LHCN-M2 (cell line): ENCODE results near the gene SPATS2. TPM values are rescaled to one million over a fixed set of nuclear protein-coding genes. Genes with fewer than 3 reads are reported as not detected.
"Not testable (repeated sequence)": the region's sequence is repeated elsewhere in the genome, so short reads cannot be mapped to it uniquely, and the experiment has no call there.

Experiments used
- DNase-seq: peaks from one replicate; pipeline ENCODE4 v3.0.0-alpha.2; 2012; ENCODE audit warnings: low read depth
- total RNA-seq: library from RNA; depleted of rRNA; stranded (reverse); fragments of >200 nt; gene quantifications from 2 replicates; pipeline ENCODE4 v1.2.3, GENCODE V29; 2014

The SPATS2 gene
- total RNA-seq, 1 experiment from 2014 or later = 27.6 TPM

GRCh38 chr12:49511410-49511809, 144.1 kb downstream of the SPATS2 start:
- DNase-seq = no peak

DNA sequence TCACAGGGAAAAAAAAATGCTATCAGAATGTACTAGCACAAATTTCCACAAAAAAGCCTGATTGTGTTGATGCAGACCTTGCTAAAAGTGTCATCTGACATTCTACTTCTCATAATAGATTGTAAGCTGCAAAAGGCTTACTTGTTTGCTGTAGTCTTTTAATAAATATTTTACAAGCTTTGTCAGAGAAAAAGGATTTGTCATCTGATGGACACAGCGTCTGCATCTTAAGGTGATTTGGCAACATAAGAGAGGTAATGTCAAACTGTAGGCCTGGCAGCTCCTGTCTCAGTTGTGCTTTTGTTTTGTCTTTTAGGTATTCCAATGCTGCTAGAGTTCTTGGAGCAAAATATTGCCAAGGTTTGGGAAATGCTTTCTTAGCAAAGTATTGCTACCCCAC, 145.3 kb downstream of the SPATS2 start:
- no peak for DNase-seq

DNA sequence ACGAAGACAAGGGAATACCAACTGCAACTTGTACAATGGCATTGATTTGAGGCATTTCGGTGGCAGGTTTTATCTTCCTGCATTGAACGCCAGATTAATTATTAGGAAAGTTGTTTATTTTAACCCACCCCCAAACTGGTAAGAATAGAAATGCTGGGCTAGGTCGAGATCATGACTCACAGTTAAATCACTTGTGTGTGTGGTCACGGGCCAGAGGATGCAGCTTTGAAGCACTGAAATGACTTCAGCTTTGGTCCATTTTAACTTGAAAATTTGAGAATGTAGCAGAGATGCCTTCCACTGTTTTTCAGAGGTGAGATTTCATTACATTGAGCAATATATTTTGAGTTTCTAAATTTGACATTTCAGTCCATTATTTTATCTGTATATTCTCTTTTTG, 148.0 kb downstream of the SPATS2 start:
- DNase-seq = peak; percentile 76

DNA sequence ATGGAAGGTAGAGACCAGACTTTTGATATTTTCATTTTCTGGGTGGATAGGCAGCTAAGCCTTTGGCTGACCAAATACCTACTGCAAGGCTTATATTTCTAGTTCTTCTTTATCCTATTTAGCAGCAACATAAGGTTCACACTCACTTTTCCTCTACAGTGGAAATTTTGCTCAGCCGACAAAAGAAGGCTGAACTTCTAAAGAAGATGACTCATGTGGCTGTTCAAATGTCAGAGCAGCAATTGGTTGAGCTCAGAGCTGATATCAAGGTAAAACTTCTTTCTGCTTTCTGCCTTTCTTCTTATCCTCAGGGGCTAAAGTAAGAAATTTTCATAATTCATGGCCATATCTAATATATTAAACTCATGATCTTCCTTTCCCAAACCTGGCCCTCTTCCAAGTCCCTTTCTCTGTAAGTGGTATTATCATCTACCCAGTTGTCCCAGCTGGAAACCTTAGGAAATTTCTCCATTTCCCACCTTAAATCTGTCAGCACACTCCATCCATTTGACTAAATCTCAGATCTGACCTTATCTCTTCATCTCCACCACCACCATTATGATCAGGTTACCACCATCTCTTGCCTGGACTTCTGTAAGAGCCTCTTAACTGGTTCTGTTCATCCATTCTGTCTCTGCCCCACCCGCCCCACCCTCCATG, 151.8 kb downstream of the SPATS2 start:
- peak; percentile 36 for DNase-seq

DNA sequence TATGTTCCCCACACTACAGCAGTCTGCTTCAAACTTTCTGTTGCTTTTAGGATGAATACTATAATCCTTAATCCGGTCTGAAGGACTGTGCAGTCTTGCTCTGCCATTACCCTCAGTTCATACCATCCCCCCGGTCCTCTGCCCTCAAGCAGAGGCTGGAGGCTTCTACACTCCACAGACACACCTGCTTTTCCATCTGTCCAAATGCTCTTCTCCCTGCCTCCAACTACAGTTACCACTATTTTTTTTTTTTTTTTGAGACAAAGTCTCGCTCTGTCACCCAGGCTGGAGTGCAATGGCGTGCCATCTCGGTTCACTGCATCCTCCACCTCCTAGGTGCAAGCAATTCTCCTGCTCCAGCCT, 152.3 kb downstream of the SPATS2 start:
- DNase-seq = no peak

DNA sequence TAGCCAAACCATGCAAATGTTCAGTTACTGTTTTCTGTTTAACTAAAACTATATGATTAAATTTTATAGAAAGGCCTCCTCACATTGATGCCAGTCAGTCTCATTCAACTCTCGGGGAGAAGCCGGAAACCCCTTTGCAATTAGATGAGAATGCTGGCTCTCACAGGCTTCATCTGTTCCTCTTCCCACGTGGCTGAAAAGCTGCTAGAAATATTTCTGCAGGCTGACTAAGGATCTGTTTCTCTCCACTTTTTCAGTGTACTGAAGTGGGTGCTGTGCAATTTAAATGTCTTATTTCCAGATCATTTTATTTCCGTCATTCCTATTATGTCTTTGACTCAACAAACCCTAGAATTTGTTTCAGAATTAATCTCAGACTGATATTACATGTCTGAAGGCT, 154.1 kb downstream of the SPATS2 start:
- DNase-seq = no peak

GRCh38 chr12:49524660-49525324, 157.5 kb downstream of the SPATS2 start:
- no peak for DNase-seq

DNA sequence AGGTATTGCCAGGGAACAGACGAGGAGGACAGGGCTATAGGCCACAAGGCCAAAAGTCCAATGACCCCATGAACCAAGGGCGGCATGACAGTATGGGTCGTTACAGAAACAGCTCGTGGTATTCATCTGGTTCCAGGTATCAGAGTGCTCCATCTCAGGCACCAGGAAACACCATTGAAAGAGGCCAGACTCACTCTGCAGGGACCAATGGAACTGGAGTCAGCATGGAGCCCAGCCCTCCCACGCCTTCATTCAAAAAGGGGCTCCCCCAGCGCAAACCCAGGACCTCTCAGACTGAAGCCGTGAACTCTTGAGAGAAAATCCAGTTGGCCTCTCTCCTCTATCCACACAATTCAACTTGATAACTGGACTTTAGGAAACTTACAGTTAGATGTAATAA, 158.7 kb downstream of the SPATS2 start:
- DNase-seq = no peak

- no peak for DNase-seq
Measured at GRCh38 chr12:49527361-49528130, 160.3 kb downstream of the SPATS2 start.

GRCh38 chr12:49529414-49529813, 162.2 kb downstream of the SPATS2 start:
- no peak for DNase-seq

- DNase-seq = no peak
Measured at GRCh38 chr12:49531745-49532144, 164.5 kb downstream of the SPATS2 start.

GRCh38 chr12:49533331-49533730, 166.1 kb downstream of the SPATS2 start:
- DNase-seq = no peak

DNA sequence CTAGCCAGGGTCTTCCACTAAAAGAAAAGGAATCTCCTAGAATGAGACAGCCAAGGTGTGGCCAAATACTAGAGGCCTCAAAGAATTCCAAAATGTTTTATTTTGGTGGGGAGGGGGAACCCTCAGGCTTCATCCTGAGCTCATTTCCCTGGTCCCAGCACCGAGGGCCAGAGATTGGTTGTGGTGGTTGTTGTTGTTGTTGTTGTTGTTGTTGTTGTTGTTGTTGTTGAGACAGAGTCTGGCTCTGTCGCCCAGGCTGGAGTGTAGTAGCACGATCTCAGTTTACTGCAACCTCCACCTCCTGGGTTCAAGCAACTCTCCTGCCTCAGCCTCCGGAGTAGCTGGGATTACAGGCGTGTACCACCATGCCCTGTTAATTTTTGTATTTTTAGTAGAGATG, 166.9 kb downstream of the SPATS2 start:
- DNase-seq = not testable (repeated sequence)

DNA sequence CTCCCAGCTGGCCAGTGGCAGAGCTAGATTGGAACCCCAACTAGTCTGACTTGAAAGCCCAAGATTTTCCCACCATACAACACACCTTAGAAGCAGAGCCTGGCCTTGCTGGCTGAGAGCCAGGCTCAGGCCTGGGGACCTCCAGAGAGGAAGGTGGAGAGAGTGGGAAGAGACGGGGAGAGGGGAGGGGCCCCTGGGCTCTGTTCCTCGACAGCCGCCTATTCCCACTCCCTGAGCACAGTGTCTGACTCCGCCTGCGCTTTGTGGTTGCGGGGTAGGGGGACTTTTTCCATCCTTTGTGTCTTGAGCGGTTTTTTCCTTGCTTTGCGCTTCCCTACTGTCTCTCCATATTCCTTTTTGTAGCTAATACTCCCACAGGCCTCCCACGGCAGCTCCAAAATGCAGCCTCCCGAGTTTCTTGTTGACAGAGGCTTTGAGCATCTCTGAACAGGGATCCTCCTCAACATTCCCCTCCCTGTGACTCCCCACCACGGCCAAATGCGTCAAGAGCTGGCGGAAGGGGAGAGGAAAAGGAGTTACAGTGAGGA, 167.5 kb downstream of the SPATS2 start:
- DNase-seq = no peak

DNA sequence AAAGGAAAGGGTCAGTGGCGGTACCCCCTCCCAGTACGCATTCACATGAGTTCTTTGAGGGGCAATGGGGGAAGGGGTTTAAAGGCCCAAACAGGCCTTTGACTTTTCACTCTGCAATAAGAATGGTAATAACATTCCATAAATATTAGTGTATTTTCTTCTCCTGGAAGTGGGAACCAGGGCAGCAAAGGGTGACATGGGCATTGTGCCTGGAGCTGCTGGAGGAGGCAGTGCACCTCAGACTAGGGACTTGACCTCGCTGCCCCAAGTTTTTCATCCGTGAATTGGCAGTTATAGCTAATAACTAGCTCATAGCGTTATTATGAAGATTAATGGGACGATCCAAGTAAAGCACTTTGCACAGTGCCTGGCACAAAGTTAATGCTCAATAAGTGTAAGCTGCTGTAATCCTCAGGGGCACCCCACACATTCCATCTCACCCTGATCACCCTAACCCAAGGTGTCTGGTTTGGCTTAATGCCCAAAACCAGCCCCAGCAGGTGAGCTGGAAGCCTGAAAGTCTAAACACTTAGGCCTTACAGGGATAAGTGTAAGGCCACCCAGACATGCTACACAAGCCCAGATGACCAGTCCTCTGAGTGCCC, 168.8 kb downstream of the SPATS2 start:
- no peak for DNase-seq

- DNase-seq = no peak
Measured at GRCh38 chr12:49536526-49537071, 169.3 kb downstream of the SPATS2 start.

DNA sequence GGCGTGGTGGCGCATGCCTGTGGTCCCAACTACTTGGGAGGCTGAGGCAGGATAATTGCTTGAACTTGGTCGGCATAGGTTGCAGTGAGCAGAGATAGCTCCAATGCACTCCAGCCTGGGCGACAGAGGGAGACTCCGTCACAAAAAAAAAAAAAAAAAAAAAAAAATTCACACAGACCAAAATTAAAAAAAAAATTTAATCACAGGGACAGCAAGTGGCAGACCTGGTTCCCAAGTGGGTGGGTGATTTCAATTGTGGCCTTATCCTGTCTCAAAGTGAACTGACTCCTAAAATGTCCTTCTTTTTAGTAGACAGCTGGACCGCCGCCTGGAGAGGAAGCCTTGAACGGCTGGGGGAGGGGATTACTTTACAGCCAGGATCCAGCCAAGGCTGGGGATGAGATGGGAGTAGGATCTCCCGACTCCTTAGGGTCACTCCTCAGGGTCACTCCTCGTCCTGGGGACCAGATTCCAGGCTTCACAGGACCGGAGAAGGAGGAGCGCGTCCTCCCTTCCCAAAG, 170.0 kb downstream of the SPATS2 start:
- DNase-seq = no peak

- DNase-seq = no peak
Measured at GRCh38 chr12:49537752-49538509, 170.7 kb downstream of the SPATS2 start.

DNA sequence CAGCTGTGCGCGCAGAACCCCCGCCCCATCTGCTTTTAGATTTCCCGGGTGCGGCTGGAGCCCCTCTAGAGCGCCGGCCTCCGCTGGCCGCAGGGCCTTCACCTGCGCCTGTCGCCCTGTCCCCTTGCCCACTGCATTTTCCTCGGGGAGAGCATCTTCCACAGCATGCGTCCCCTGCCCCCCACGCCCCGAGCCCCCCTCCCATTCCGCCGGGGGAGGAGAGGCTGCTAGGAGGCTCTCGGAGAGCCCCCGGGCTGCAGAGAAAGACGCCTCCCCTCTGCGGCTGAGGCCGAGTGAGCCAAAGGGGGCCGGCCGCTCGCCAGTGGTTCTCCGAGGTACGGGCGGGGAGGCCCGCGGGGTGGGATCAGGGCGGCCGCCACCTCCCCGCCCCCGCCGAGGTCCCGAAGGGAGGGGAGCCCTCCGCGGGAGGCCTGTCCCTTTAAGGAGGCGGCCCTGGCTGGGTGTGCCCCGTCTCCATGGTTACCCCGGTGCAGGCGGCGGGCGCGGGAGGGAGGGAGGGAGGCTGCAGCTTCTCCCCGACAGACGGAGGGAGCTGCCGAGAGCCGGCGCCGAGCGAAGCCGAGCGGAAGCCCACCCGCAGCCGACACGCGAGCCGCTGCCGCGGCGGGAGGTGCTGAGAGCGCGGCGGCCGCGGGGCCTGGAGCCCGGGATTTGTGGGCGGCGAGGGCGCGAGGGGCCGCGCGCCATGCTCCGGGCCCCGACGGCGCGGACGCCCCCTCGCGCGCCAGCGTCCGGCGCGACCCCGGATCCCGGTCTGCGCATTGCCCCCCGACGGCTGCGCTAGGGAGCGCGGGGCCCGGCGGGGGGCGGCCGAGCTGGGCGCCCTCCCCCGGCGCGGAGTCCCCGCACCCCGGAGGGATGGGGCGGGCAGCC, 171.5 kb downstream of the SPATS2 start, which contains the start of gene KCNH3:
Gene KCNH3 (plus strand): TSS at position 521 of the 894 bp plus-strand sequence. CDS start 387 bp downstream, outside the sequence.
- peak; percentile 45 for DNase-seq
